Spleen (tissue), 7 donors: Measurements from ENCODE around the gene DHFR2.

Experiments
- POLR2A ChIP-seq, 3 donors: fragments of 450-650 bp; IDR thresholded peaks; one replicate each; pipeline ENCODE4 v1.5.1; 2017; ENCODE audit warnings: antibody characterized with exemption in 3 of 3, mild to moderate bottlenecking in 1 of 3
- TF ChIP-seq, protein P1 (sequence below), 11 experiments: fragments of 200-600 bp in 7 of 11; fragments of 450-650 bp in 4 of 11; sonication (generic) in 4 of 11; IDR thresholded peaks in 8 of 11; conservative IDR thresholded peaks in 3 of 11; 1 replicate in 7 of 11; 2 replicates in 4 of 11; pipeline versions ENCODE4 v1.4.0 to v1.8.0; 2016 to 2021; ENCODE audit warnings: antibody characterized with exemption in 11 of 11, inconsistent platforms in 4 of 11, mild to moderate bottlenecking in 1 of 11
- donor health status: DM: no; HTN: no; CAD: no; lungs with moderate emphysema.
- donor health status: DM: no; HTN: no; CAD: no.
- donor health status: DM: no; HTN: no; CAD: no.

DNA sequence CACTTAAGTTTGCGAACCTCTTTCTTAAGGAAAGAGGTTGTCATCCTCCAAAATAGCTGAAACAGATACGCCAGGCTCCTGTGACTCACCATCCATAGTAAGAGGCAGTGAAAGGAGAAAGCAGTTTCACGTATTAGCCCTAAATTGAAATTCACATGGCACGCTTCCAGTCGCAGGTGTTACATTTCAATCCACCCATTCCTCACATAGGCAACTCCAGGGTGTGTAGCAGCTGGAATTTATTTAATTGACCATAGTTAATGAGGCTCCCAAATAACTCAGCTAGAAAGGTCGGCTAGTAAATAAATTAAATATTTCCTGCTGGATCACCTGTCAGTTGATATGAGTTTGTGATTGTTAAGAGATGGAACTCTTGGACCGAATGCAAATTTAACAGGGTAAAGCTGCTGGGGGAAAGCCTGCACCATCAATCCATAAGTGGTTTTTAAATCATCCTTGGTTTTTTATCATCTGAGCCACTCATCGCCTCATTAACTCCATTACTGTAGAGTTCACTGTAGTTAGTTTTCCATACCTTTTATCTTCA lies 19.7 kb upstream of the DHFR2 start:
- TF ChIP-seq POLR2A (IDR thresholded peaks at IDR 0.05), result no peak
- TF ChIP-seq, protein P1, sequence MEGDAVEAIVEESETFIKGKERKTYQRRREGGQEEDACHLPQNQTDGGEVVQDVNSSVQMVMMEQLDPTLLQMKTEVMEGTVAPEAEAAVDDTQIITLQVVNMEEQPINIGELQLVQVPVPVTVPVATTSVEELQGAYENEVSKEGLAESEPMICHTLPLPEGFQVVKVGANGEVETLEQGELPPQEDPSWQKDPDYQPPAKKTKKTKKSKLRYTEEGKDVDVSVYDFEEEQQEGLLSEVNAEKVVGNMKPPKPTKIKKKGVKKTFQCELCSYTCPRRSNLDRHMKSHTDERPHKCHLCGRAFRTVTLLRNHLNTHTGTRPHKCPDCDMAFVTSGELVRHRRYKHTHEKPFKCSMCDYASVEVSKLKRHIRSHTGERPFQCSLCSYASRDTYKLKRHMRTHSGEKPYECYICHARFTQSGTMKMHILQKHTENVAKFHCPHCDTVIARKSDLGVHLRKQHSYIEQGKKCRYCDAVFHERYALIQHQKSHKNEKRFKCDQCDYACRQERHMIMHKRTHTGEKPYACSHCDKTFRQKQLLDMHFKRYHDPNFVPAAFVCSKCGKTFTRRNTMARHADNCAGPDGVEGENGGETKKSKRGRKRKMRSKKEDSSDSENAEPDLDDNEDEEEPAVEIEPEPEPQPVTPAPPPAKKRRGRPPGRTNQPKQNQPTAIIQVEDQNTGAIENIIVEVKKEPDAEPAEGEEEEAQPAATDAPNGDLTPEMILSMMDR (IDR thresholded peaks at IDR 0.05 in 8 of 11, conservative IDR thresholded peaks at IDR 0.05 in 3 of 11), result no peak
